Measurements from ENCODE around the gene GLOD5. TPM values are rescaled to one million over a fixed set of nuclear protein-coding genes. Genes with fewer than 3 reads are reported as not detected.

GLOD5 gene
- total RNA-seq, result not detected in 2 replicates

DNA sequence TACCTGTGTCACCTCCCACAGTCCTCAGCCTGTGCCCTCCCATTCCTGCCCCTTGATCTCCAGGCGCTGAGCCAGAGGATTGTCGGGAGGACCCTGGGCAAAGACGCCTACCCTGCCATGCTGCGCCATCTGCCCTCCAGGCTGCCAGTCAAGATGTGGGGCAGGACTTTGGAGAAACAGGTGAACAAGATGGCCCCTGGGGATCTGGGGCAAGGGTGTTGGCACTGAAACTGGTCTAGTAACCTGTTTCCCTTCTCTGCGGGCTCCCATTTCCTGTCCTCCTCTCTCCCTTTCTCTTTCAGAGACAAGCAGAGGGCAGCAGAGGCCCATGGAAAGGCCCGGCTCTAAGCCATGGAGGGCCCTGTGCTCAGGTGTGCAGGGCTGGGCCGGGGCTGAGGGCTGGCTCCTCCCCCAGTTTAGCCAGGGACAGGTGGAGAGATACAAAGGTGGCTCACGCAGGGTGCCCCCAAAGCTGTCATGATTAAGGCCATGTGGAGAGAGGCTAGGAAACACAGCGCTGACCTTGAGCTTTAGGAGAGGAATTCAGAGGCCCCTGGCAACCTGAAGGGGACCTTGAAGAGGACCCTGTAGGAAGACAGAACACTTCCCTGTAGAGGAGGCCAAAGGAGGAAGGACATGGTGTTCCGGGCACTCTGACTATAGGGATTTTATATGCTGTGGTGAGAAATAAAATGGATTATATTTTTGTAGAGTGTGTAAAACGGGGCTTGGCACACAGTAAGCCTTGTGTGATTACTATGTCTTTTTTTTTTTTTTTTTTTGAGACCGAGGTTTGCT, at the start of gene GLOD5:
Gene GLOD5 (plus strand): TSS at position 74 of the 798 bp plus-strand sequence. CDS start 44 bp downstream, at position 118.

DNA sequence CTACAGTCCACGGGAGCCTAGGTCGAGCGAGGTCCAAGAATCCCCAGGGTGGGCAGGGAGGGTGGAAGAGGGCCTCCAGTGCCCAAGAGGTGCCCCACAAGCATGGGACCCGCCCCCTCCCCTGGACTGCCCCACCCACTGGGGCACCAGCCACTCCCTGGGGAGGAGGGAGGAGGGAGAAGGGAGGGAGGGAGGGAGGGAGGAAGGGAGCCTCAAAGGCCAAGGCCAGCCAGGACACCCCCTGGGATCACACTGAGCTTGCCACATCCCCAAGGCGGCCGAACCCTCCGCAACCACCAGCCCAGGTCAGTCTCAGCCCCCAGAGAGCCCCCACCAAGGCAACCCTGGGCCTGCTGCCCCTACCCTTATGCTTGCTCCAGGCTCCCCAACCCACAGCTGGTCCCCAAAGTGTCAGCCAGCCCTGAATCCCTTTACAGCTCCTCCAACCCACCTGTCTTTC, 24.8 kb downstream of the GLOD5 start, which contains the start of gene GATA1:
Gene GATA1 (plus strand): TSS at position 250 of the 460 bp plus-strand sequence. CDS start 4,520 bp downstream, outside the sequence.

DNA sequence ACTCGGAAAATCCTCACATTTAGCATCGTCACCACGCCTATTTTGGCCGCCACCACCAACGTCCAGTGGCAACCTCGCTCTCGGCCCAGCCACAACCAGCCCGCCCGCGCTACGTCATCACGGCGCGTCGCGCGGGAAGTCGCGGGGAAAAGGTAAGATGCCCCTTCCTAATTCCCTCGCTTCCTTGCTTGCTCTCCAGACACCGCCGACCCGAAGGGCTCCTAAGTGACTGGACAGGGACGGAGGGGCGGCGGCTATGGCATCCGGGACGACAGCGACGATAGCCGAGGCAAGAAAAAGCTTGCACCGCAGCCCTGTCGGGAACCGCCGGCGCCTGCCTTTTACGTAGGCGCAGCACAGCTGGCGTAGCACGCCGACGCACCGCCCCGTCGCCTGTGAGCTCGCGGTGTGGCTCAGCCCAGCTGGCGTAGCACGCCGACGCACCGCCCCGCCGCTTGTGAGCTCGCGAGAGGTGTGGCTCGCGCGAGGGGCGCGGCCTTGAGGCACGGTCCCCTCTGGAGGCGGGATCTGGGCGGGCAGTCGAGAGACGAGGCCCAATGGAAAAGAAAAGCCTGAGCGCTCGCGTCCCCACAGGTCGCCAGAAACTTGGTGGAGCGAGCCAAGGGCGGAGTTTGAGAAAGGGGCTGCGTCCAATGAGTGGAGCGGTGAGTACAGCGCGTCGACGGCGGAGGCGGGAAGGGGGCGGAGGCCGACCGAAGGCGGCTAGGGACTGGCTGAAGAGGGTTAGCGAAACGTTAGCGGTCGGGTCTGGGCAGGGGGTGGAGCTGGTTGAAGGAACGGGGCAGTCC, 39.9 kb downstream of the GLOD5 start, which contains the start of gene HDAC6:
Gene HDAC6 (plus strand): TSS at position 788 of the 809 bp plus-strand sequence. CDS start 626 bp downstream, outside the sequence.

Small RNA genes within 50 kb of the gene (small RNA-seq; reads per million reads assigned to genes)
- gene RNU6-1056P (not detected), gene RNU6-29P (not detected)

Other genes starting within 250 kb of the GLOD5 start
- 68.3 and 87.4 TPM in 2 replicates for gene EBP, start 239.9 kb upstream of the GLOD5 start, total RNA-seq
- gene TBC1D25, start 222.0 kb upstream of the GLOD5 start, total RNA-seq, result 8.8 and 9.7 TPM in 2 replicates
- 462 and 523 TPM in 2 replicates for gene RBM3, start 187.3 kb upstream of the GLOD5 start, total RNA-seq
- gene WDR13, start 164.3 kb upstream of the GLOD5 start, total RNA-seq, result 102 and 118 TPM in 2 replicates
- 0.33 TPM in 1 of 2 replicates, not detected in the other for gene WAS, start 77.9 kb upstream of the GLOD5 start, total RNA-seq
- gene SUV39H1, start 65.0 kb upstream of the GLOD5 start, total RNA-seq, result 6.9 and 11.2 TPM in 2 replicates
- gene GATA1, start 24.8 kb downstream of the GLOD5 start, total RNA-seq, result not detected in 2 replicates
- 28.4 and 43.8 TPM in 2 replicates for gene HDAC6, start 40.3 kb downstream of the GLOD5 start, total RNA-seq
- gene ERAS, start 64.8 kb downstream of the GLOD5 start, total RNA-seq, result not detected in 2 replicates
- gene PCSK1N, start 73.9 kb downstream of the GLOD5 start, total RNA-seq, result 0.29 TPM in 1 of 2 replicates, not detected in the other
- 21.0 and 31.0 TPM in 2 replicates for gene TIMM17B, start 136.0 kb downstream of the GLOD5 start, total RNA-seq
- 45.4 and 50.0 TPM in 2 replicates for gene PQBP1, start 136.2 kb downstream of the GLOD5 start, total RNA-seq
- gene SLC35A2, start 149.9 kb downstream of the GLOD5 start, total RNA-seq, result 20.5 and 22.9 TPM in 2 replicates
- 6.8 and 7.8 TPM in 2 replicates for gene PIM2, start 157.3 kb downstream of the GLOD5 start, total RNA-seq
- gene OTUD5, start 195.9 kb downstream of the GLOD5 start, total RNA-seq, result 33.1 and 40.2 TPM in 2 replicates
- gene KCND1, start 210.1 kb downstream of the GLOD5 start, total RNA-seq, result 0.19 and 0.33 TPM in 2 replicates
- gene GRIPAP1, start 240.5 kb downstream of the GLOD5 start, total RNA-seq, result 17.0 and 18.3 TPM in 2 replicates